GM21381 (cell line): ENCODE data around the gene CABCOCO1.

Experiments used
- ATAC-seq: cut with Tn5 transposase; IDR thresholded peaks from one replicate; pipeline ENCODE4 v1.9.1; 2021; ENCODE audit warnings: mild to moderate bottlenecking, moderate library complexity; ENCODE audit not compliant: unreplicated experiment

Gene CABCOCO1

DNA sequence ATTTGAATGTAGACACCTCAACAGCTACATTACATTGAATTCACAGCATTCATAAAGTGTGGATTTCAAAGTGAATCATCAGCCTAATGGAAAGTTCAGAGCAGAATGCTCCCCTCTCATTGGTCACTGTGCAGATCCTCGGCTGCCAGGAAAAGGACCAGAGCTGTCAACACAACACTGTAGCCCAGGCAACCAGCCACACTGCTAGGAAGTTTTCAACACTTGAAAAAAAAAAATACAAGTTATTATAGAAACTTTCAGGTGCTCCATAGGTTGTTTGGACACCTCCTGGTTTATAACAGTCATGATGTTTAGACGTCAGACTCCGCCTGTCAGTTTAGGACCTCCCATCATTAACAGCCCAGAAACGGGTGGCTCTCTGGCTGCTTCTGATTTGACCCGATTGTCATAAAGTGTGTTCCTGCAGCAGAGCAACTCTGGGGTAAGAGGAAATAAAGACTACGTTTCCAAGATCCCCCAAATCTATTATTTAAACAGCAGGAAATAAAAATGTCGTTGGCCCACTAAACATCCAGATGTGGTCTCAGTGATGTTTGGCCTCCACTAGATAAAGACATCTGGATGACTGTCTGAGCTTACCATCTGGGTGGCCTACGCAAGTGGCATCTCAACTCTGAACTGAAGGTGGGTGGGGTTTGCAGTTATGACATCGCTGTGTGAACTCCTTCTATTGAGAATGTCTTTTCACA is 117.4 kb downstream of the CABCOCO1 start:
- ATAC-seq = no peak

DNA sequence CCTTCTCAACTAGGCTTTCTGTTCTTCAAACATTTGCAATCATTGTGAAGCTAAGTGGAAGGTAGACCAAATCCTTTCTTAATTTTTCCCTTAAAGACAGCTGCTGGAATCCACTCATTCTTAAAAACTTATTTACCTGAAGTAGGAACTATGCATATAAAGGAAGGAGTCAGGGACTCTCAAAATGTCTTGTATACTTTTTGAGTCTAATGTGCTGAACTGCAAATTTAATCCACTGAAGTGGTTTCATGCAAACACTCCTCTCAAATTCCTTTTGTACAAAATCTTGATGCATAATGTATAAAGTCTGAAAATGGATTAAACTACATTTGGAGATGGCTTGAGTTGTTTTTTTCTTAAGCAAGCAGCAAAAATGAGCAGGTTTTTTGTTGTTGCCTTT is 118.0 kb downstream of the CABCOCO1 start:
- ATAC-seq = no peak

DNA sequence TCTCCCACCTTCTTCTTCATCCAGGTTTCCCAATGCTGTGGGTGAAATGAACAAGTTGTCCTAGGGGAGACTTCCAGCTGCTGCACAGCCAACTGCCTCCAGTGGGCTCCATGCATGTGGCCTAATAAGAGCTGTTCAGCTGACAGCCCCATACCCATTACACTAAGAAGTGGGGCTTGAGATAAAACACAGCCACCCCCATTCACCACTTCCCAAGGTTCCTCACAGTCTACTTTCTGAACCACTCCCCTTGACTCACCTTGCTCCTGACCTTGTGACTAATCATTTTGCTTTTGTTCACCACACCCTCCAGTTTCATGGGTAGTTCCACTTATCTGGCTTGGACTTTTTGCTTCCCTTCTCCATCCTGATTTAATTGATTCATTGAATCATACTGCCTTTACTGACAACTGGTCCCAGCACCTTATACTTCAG is 119.3 kb downstream of the CABCOCO1 start:
- no peak for ATAC-seq

DNA sequence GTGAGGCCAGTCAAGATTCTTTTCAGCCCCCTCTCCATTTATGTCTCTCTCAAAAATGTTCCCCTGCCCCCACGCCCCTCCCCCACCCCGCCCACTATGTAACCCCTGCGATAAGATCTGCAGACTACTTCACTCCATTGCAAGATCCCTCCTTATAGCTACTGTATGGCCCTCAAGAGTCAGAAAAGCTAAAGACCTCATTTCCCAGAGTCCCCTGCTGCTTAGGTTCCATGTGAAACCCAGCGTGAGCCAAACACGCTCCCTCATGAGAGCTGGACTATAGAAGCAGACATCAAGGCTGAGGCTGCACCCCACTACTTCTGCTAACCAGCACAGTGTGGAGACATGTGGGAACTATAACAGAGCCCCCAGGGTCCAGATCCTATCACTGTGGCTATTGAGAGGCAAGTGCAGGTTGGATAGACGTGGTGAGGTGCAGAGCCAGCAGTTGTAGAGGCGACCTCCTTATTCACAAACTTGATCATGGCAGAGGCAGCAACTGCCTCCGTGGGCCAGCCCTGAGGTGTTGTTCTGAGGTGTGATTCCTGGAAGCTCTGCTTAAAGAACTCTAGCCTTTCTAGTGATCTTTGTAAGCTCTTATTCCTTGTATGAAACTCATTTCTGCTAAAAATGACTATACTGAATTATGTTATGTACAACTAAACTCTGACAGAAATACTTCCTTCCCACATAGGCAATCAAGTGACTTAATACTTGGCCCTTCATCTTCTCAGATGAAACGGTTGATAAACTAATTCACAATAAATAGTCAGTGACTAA is 121.8 kb downstream of the CABCOCO1 start:
- ATAC-seq = no peak

DNA sequence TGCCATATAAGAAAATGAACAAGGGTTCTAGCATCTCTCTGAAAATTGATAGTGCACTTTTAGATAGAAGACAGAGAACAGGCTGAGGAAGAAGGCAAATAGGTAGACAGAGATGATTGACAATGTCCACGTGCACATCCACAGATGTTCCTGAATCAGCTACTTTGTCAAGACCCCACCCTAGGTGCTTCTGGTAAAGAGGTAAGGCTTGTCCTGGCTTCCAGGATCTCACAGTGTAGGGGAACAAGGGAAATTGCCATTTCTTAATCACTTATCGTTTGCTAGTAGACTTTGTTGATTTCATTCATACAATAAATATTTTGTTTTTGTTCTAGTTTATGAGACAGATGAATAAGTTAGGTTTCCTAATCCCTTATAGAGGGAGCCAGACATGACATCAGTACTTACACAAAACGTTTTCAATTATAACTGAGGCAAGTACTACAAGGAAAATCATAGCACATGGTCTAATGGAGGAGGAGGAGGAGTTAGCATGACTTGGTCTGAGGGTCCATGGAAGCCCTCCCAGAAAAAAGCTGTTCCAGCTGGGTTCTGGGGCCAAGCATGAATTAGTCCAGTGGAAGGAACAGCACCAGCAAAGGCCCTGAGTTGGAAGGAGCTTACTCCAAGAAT is 122.9 kb downstream of the CABCOCO1 start:
- ATAC-seq = no peak

DNA sequence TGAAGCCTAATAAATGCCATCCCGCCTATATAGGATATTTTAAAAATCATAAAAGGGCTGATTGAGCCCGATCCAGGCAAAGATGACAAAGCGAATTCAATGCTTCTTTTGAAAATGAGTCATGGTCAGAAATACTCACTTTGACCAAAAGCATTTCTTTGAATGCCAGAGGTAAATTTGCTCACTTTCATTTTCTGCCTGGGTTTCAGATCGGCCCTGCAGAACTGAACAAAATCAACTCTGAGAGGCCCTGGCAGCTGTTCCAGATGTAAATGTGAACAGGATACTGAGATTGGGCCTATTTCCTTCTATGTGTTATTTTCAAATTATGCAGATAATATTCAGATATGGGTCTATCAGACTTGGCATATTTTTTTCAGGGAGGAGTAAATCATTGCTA is 124.0 kb downstream of the CABCOCO1 start:
- ATAC-seq = peak; percentile 98

DNA sequence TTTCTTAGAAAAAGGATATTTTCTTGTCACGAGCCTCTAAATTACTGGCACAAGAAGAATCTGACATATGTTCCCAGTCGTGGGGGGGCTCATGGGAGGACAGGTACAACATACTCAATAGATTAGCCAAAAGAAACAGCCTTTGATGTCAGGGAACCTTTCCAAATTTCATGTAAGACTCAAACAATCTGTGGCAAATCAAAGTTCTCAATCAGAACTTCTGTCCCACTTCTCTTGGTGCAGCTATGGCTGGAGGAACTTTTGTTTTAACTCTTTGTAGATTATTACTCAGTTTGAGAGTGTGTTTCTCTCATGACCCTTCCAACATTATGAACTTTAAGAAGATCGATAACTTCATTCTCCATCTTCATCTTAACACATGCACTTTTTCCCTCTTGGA is 124.4 kb downstream of the CABCOCO1 start:
- ATAC-seq = no peak

DNA sequence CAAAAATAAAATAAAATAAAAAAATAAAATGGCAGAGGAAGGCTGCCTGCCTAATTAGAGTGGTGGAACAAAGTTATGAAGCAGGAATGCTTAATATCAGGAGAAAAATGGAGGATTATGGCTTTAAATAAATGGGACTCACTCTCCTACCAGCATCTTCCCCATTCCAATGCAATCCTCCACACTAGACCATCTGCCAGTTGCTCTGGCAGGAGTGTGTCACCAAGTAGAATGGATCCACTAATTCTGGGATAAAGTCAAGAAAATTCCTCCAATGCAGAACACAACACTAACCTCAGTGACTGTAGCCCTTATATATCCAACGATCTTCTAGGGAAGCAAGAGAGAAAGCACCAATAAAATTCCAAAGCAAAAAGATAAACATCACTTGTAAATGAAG is 126.3 kb downstream of the CABCOCO1 start:
- ATAC-seq = no peak

DNA sequence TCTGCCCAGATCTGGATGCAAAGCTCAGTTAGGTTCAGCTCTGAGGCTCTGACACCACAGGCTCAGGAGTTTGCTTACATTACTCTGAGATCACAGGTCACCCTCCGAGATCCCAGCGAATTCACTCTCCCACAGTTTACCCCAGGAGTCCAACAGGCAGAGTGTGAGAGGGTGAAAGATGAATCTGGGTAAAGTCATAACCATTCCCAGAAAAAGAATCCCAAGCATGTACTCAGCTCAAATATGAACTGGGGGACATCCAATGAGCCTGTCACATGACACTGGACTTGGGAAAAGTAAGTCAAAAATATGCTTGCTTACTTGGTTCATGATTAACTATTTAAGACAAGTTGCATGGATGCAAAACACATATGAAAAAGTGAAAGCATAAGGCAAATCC is 128.5 kb downstream of the CABCOCO1 start:
- no peak for ATAC-seq

DNA sequence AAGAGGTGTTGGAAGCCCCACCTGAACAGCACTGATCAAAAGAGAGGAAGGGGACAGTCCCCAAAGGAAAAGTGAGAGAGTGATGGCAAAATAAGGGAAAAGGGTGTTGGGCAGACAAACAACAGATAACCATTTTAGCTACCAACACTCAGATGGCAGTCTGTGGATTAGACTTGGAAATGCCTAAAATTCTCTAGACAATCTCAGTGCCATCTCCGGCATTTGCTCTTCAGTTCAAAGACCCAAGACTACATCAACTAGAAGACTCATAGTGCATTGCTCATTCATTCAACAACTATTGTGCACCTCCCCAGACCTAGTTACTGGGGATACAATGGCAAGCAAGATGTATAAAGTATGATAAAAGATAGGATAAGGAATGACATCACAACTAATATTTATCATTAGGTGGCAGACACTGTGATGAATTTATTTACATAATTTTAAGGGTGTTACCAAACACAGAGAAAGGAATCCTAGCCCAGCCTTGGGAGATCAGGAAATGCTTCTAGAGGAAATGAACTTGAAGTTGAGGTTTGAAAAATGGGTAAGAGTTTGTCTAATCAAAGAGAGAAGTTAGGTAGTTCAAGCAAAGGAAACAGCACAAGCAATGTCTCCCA is 129.5 kb downstream of the CABCOCO1 start:
- no peak for ATAC-seq

DNA sequence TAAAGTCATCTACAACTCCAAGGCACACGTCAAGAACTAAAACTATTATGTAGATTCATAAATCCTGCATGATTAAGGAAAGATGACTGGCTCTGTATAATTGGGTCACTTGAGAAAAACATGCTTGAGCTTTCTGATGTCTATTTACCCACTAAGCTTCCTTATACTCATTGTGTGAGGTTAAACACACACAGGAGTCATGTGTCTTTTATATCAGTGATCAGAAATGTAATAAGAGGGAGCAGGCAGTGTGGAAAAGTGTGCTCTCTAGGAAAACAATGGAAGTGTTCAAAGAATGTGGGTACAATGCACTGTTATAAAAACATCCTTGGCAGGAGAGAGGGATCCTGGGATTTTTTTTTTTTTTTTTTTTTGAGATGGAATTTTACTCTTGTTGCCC is 130.2 kb downstream of the CABCOCO1 start:
- ATAC-seq = no peak

DNA sequence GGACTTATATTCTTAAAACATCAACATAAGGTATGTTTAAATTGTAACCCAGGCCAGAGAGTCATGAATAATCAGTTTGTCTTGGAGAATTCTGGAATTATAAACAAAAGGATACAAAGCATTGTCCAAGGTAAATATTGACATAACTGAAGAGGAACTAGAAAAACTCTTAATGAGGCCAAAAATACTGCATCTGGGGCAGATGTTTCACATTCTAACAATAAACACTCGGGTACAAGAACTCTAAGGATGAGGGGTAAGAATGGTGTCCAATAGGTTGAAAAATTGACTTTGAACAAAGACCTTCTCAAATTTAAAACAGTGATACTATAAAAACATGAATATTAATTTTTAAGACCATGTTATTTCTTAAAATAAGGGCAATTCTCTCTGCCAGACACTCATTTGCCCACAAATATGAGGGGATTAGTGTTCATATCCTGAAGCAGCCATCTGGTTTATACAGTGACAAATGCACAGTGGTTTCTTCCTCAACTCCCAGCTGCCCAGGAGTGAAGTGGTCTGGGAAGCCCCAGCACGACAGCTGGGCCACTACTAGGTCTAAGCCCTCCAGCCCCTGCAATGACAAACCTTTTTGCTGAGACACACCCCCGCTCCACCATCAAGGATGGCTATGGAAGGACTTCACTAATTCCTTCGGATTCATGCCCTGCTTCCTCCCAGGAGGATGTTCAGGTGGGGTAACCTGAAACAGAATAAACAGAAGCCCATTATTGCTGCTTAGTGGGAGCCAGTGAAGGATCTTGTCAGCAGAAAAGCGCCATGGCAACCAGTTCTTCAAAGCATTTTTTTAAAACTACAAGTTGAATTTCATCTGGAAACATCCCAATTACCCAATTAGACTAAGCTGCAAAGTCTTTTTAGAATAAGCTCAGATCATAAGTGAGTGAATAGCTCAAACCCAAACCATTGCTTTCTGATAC is 131.3 kb downstream of the CABCOCO1 start:
- no peak for ATAC-seq

DNA sequence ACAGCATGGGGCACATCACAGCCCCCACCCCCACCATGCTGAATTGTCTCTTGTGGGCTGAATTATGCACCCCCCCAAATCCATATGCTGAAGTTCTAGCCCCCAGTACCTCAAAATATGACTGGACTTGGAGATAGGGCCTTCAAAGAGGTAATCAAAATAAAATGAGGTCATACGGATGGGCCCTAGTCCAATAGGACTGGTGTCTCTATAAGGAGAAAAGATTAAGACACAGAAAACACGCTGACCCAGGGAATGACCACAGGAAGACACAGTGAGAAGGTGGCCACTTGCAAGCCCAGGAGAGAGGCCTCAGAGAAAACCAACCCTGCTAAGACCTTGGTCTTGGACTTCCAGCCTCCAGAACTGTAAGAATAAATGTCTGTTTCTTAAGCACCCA is 132.4 kb downstream of the CABCOCO1 start:
- no peak for ATAC-seq

DNA sequence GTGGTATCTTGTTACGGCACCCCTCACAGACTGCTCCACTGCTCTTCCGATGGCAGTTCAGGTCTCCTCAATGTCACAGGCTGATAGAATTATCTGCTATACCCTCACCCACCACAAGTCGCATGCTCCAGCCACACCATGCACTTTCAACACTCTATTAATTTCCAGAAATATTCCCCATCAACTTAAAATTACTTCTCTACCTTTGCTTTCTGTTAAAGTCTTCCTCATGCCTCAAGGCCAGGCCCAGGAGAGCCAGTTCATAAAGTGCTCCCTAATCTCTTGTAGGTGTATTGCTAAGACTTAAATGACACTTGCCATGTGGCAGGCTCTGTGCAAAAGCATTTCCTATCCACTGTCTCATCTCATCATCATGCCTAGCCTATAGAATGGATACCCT is 132.8 kb downstream of the CABCOCO1 start:
- no peak for ATAC-seq

DNA sequence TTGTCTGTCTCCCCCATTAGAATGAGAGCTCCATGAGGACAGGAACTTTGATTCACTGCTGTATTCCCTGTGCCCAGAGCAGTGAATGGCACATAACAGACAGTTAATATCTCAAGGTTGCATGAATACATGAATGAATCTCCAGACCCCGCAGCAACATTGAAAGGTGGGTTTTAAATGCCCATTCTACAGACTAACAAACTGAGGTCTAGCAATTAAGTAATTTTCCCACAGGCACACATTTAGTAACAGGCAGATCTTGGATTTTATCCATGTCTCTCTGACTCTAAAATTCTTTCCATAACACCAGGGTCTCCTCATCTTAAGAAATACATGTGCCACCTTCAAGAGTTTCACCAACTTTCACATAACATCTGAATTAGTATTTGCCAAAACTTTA is 134.1 kb downstream of the CABCOCO1 start:
- ATAC-seq = no peak

DNA sequence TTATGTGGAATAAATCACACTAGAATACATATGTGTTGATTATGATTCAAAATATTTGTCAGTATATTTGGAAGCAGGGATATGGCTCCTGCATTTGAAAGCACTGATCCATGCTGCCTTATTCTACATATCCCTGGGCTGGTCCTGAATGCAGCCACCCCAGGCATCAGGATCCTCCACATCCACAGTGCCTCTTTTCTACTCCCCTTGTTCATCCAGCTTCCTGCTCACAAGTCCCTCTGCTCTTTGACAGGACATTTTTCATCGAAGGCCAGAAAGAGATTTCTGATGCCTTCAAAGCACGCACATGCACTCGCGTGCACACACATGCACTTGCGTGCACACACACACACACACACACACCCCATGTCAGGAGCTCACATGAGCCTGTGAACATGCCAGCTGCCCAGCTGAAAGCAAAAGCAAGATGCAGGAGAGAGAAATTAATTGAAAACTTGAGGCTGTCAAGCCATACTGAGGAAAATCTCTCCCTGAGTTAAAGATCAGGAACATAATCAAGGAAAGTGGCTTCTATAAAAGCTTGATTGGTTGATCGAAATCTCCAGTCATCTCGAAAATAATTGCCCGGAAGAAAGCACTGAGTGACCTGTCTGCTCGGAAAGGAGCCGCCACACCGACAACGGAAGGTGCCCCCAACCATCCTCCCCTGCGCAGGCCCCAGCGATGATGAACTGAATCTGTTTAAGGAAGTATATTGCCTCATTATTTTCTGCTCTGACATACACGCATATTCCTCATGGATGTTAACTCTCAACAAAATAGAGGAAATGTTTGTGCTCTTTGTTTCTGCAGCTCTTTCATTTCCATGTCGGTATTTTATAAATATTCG is 134.8 kb downstream of the CABCOCO1 start:
- no peak for ATAC-seq

DNA sequence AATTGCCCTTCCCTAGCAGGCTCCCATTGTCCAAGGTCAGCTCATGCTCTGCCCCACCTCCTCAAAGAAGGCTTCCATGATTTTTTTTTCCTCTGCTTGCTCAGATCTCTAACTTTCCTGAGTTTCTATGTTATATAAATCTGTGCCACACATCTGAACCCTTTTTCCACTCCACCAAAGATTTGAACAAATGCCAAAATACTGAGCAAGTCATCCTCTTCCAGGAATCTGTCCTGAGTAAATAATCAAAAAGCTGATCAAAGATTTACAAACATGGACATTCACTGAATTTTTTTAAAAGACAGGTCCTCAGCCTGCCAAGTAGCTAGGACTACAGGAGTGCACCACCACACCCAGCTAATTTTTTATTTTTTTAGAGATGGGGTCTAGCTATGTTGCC is 136.0 kb downstream of the CABCOCO1 start:
- ATAC-seq = no peak

DNA sequence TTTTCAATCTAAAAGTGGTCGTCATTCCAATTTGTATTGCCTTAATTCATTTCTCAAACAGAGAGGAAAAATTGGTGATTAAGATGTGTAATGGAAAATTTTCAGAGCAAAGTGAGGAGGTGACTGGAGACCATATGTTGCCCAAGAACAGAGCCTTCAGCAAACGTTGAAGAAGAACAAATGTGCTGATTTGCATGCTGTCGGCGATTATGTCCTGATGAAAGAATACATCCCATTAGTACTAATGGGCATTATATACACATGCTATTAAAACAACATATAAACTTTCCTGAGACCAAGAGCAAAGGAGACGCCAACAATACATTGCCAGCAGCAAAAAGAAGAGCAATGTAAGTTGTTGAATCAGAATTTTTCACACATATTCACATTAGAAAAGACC is 138.8 kb downstream of the CABCOCO1 start:
- no peak for ATAC-seq

DNA sequence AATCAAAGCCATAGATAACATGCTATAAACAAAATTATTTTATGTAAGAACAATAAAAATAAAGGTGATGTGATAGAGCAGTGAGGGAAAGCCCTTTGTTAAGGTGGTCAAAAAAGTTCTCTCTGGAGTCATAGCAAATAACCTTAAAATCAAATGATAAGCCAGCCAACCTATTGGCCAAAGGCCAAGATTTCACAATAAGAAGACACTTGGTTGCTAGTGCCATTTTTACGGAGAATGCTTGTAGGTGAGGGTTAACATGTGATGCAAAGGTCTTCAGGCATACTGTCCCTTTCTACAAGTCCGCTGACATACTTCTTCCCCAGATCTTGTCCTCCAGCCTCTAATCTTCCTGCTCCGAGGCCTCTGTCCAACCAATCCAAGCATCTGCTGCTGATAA is 140.5 kb downstream of the CABCOCO1 start:
- ATAC-seq = no peak

DNA sequence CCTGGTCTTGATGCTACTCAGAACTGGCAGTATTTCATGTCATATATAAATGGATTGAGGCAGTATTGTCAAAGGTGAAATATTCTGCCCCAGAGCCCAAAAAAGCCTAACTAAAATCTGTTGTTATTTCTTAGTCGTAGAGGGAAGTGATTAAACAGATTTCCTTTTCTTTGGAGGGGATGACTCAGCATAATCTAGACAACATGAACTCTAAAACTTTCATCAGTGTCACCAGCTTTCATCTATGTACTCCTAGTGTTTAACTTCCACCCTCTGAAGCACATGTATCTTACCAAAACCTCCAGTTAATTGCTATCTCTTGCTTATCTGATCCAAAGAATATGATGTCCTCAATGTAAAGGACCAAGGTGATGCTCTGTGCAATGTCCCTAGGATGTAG is 141.7 kb downstream of the CABCOCO1 start:
- ATAC-seq = no peak
